ENCODE measurements around the gene EFNA5. TPM values are rescaled to one million over a fixed set of nuclear protein-coding genes. Genes with fewer than 3 reads are reported as not detected.

Gene EFNA5
- total RNA-seq, 1 donor from 2014 or later, result 11.8 TPM

DNA sequence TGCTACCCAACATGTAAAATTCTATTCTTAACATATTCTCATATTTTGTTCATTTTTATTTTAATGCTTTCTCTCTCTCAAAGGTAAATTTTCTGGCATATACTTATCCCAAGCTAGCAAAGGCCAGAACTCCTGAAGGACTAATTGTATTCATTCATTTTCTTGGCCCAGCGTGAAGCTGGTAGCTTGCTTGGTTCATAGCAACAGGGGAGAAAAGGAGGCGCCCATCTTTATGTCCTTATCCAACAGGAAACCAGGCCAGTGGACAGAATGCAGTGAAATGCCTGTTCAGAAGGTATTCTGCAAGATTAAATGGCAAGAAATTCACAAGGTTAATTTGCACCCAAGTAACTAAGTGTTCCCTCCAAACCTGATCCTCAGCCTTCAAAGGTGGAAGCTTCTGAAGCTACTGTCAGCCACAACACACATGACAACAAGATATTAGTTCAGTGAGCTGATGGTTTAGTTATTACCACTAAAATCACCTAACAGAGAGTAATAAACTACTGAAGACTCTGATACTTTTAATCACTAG lies 5.6 kb downstream of the EFNA5 start:
- Histone ChIP-seq H3K4me3 (no peak overlapping the region), H3K27me3 (no peaks in the 10 kb centered on the region), H3K4me1 (peaks cover 16% of the 10 kb centered on the region), H3K27ac (no peak overlapping the region), H3K36me3 (no peaks in the 10 kb centered on the region), H3K9me3 (no peaks in the 10 kb centered on the region)
- no peak for DNase-seq (ENCODE audit: extremely low spot score in 2 of 2)
- TF ChIP-seq POLR2A (IDR thresholded peaks at IDR 0.05) (no peak), POLR2AphosphoS5 (IDR thresholded peaks at IDR 0.05; ENCODE audit: insufficient read depth in 1 of 2, low read depth in 1 of 2) (no peak)
- TF ChIP-seq, protein P1, sequence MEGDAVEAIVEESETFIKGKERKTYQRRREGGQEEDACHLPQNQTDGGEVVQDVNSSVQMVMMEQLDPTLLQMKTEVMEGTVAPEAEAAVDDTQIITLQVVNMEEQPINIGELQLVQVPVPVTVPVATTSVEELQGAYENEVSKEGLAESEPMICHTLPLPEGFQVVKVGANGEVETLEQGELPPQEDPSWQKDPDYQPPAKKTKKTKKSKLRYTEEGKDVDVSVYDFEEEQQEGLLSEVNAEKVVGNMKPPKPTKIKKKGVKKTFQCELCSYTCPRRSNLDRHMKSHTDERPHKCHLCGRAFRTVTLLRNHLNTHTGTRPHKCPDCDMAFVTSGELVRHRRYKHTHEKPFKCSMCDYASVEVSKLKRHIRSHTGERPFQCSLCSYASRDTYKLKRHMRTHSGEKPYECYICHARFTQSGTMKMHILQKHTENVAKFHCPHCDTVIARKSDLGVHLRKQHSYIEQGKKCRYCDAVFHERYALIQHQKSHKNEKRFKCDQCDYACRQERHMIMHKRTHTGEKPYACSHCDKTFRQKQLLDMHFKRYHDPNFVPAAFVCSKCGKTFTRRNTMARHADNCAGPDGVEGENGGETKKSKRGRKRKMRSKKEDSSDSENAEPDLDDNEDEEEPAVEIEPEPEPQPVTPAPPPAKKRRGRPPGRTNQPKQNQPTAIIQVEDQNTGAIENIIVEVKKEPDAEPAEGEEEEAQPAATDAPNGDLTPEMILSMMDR (IDR thresholded peaks at IDR 0.05), result no peak
- intact Hi-C loops (cut with DNase I), result no loop called here

DNA sequence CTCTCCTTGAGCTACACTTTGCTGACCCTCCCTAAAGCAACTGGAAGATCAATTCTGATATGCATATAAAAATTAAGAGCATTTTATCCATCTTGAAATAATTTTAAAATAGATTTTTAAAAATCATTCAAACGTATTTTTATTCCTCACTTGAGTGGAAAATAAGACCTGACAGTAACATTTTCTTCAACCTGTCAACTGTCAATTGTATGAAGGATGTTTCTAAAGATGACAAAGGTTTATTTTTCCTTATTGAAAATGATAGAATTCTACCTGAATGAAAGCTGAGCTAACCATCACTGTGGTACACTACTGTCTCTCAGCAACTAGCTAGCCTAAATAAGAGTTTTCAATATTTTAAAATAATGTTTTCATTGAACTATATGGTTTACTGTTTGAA lies 7.0 kb downstream of the EFNA5 start:
- intact Hi-C loops (cut with DNase I), result no loop called here
- TF ChIP-seq, protein P1 (IDR thresholded peaks at IDR 0.05), result no peak
- TF ChIP-seq POLR2AphosphoS5 (IDR thresholded peaks at IDR 0.05; ENCODE audit: insufficient read depth in 1 of 2, low read depth in 1 of 2), result no peak
- no peak for TF ChIP-seq POLR2A (IDR thresholded peaks at IDR 0.05)

DNA sequence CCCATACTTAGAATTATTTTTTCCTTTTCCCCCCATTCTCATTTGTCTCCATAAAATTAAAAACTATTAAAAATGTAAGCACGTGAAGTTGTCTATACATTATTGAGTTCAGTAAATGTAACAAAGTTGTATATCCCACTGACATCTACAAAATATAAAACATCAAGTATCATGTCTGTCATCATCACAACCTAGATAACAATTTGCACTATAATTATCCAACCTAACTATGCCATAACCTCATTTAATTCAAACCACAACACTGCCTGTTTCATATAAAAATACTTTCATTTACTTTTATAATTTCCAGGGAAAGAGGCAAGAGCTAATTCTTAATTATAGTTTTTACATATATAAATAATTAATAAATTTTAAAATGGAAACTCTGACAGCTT lies 9.1 kb downstream of the EFNA5 start:
- no peak for DNase-seq (ENCODE audit: extremely low spot score in 2 of 2)
- H3K9me3 ChIP-seq, result no peaks in the 10 kb centered on the region
- H3K27me3 ChIP-seq, result no peaks in the 10 kb centered on the region
- no peak overlapping the region for H3K4me3 ChIP-seq
- intact Hi-C loops (cut with DNase I), result no loop called here
- no peaks in the 10 kb centered on the region for H3K36me3 ChIP-seq
- H3K4me1 ChIP-seq, result peaks cover 7% of the 10 kb centered on the region
- TF ChIP-seq, protein P1 (IDR thresholded peaks at IDR 0.05), result no peak
- TF ChIP-seq POLR2A (IDR thresholded peaks at IDR 0.05), result no peak
- TF ChIP-seq POLR2AphosphoS5 (IDR thresholded peaks at IDR 0.05; ENCODE audit: insufficient read depth in 1 of 2, low read depth in 1 of 2), result no peak
- no peak overlapping the region for H3K27ac ChIP-seq

More for the DNA sequence above, 7.0 kb downstream of the EFNA5 start:
- Histone ChIP-seq H3K27ac (no peak overlapping the region), H3K9me3 (no peaks in the 10 kb centered on the region), H3K36me3 (no peaks in the 10 kb centered on the region), H3K27me3 (no peaks in the 10 kb centered on the region), H3K4me1 (peaks cover 16% of the 10 kb centered on the region), H3K4me3 (no peak overlapping the region)
- DNase-seq (ENCODE audit: extremely low spot score in 2 of 2), result no peak

DNA sequence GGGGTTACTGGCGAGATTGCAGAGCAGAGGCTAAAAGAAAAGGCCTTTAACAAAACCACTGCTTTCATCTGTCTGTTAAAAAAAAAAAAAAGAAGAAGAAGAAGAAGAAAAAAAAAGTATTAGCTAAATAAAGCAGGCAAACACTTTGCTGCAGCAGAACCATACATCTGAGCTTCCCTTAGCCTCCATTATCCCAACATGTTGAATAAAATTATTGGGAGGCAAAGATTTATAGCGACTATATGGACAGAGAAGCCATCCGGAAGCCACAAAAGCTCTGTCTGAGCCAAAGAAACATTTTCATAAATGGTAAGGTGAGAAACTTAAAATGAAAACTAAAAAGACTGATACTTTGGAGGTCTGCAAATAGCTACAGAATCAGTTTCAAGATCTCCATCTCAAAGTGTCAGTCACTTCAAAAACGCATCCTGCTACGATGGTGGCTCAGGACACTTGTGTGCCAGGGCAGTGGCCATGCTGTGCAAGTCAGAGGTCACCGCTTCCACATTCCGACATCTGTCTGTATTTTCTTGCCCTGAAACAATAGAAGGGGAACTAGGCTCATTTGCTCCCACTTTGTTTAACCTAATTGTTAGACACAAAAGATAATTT lies 9.6 kb downstream of the EFNA5 start:
- TF ChIP-seq, protein P1 (IDR thresholded peaks at IDR 0.05), result no peak
- no peak for TF ChIP-seq POLR2A (IDR thresholded peaks at IDR 0.05)
- no peak for TF ChIP-seq POLR2AphosphoS5 (IDR thresholded peaks at IDR 0.05; ENCODE audit: insufficient read depth in 1 of 2, low read depth in 1 of 2)
- no peak overlapping the region for H3K4me3 ChIP-seq

DNA sequence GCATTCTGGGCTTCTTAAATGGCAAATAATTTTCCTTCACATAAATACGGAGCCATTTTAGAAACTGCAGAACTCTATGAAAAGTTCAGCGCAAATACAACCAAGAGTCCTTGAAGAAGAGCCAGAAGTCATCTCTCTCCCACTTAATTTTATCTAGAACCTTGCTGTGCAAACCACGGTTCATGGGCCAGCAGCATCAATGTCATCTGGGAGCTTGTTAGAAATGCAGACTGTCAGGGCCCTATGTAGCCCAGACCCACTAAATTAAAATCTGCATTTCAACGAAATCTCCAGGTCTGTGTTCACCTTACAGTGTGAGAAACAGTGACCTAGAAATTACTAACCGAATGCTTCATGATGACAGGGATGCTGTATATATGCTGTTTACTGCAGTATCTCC lies 12.2 kb downstream of the EFNA5 start:
- TF ChIP-seq POLR2AphosphoS5 (IDR thresholded peaks at IDR 0.05; ENCODE audit: insufficient read depth in 1 of 2, low read depth in 1 of 2) (no peak), POLR2A (IDR thresholded peaks at IDR 0.05) (no peak)
- TF ChIP-seq, protein P1 (IDR thresholded peaks at IDR 0.05), result no peak
- DNase-seq (ENCODE audit: extremely low spot score in 2 of 2), result no peak
- H3K36me3 ChIP-seq, result no peaks in the 10 kb centered on the region
- H3K4me3 ChIP-seq, result no peak overlapping the region
- no peak overlapping the region for H3K27ac ChIP-seq
- no peaks in the 10 kb centered on the region for H3K27me3 ChIP-seq
- no peaks in the 10 kb centered on the region for H3K4me1 ChIP-seq
- intact Hi-C loops (cut with DNase I), result no loop called here
- H3K9me3 ChIP-seq, result no peaks in the 10 kb centered on the region

More for the DNA sequence above, 9.6 kb downstream of the EFNA5 start:
- H3K9me3 ChIP-seq, result no peaks in the 10 kb centered on the region
- H3K27me3 ChIP-seq, result no peaks in the 10 kb centered on the region
- H3K4me1 ChIP-seq, result peaks cover 5% of the 10 kb centered on the region
- no peaks in the 10 kb centered on the region for H3K36me3 ChIP-seq
- intact Hi-C loops (cut with DNase I), result no loop called here
- H3K27ac ChIP-seq, result no peak overlapping the region
- DNase-seq (ENCODE audit: extremely low spot score in 2 of 2), result no peak

All from vagina (tissue), 2 donors.